ENCODE results near the gene AFTPH. TPM values are rescaled to one million over a fixed set of nuclear protein-coding genes. Genes with fewer than 3 reads are reported as not detected.

Gene AFTPH
- total RNA-seq, 1 donor from 2014 or later: 13.1 TPM

DNA sequence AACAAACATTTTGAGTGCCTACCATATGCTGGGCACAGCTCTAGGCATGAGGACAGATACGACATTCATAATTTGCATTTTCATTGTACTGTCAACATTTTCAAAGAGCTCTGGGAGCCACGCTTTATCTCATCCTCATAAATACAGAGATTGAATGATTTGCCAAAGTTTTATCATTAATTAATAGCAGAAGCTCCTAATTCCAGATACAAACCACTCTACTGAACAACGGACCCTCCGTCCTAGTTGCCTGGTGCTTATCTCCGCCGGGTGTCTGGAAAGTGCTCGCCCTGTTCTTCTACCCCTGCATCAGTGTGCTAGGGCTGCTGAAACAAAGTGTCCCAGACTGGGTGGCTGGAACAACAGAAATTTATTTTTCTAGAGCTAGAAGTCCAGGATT, 105.7 kb downstream of the AFTPH start:
- Mint-ChIP-seq H3K27ac (ENCODE audit: unreplicated experiment) (no peak overlapping the region), H3K4me1 (ENCODE audit: unreplicated experiment) (peaks cover 8% of the 10 kb centered on the region), H3K27me3 (ENCODE audit: unreplicated experiment) (peaks cover 7% of the 10 kb centered on the region), H3K9me3 (ENCODE audit: unreplicated experiment) (no peaks in the 10 kb centered on the region), H3K36me3 (ENCODE audit: low read depth, unreplicated experiment) (peaks cover 4% of the 10 kb centered on the region), H3K4me3 (ENCODE audit: unreplicated experiment) (no peak overlapping the region)
- TF ChIP-seq, protein P1, sequence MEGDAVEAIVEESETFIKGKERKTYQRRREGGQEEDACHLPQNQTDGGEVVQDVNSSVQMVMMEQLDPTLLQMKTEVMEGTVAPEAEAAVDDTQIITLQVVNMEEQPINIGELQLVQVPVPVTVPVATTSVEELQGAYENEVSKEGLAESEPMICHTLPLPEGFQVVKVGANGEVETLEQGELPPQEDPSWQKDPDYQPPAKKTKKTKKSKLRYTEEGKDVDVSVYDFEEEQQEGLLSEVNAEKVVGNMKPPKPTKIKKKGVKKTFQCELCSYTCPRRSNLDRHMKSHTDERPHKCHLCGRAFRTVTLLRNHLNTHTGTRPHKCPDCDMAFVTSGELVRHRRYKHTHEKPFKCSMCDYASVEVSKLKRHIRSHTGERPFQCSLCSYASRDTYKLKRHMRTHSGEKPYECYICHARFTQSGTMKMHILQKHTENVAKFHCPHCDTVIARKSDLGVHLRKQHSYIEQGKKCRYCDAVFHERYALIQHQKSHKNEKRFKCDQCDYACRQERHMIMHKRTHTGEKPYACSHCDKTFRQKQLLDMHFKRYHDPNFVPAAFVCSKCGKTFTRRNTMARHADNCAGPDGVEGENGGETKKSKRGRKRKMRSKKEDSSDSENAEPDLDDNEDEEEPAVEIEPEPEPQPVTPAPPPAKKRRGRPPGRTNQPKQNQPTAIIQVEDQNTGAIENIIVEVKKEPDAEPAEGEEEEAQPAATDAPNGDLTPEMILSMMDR (IDR thresholded peaks at IDR 0.05; ENCODE audit: unreplicated experiment): no peak
- no peak for DNase-seq (ENCODE audit: low spot score)

DNA sequence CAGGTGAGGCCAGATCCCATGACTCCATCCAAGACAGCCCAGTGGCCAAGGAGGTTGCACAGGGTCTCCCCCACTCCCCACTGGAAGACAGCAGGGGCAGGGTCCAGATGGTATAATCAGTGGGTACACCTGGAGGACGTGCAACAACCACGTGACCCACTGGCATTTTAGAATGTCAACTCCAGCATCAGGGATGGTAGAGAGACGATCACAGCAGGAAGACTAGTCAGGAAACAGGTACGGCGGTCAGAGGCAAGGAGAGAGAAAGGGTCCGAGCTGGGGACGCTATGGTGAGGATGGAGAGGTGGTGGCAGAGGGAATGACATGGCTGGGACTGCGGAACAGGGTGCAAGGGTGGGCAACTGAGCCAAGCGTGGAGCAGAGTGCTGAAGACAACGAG, 106.6 kb downstream of the AFTPH start:
- H3K27ac Mint-ChIP-seq (ENCODE audit: unreplicated experiment): peak overlapping the region; percentile 27
- no peak overlapping the region for H3K4me3 Mint-ChIP-seq (ENCODE audit: unreplicated experiment)
- peaks cover 7% of the 10 kb centered on the region for H3K36me3 Mint-ChIP-seq (ENCODE audit: low read depth, unreplicated experiment)
- no peaks in the 10 kb centered on the region for H3K9me3 Mint-ChIP-seq (ENCODE audit: unreplicated experiment)
- peaks cover 11% of the 10 kb centered on the region for H3K4me1 Mint-ChIP-seq (ENCODE audit: unreplicated experiment)
- peaks cover 7% of the 10 kb centered on the region for H3K27me3 Mint-ChIP-seq (ENCODE audit: unreplicated experiment)
- TF ChIP-seq, protein P1 (IDR thresholded peaks at IDR 0.05; ENCODE audit: unreplicated experiment): no peak
- no peak for DNase-seq (ENCODE audit: low spot score)

DNA sequence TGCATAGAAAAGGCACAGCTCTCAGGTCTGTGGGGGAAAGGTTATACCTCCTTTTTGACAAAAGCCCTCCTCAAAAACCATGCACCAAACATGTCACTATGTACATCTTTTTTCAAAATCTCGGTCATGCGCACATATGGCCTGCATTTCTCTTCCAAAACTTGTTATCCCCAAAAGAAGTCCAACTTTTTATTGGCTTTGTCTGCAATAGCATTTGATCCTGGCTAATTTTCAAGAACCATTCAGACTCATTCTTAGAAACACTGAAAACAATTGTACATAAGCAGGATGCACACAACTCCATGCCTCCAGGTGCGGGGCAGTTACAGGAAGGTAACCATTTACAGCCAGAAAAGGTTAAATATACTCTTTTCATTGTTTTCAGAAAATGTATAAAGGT, 107.6 kb downstream of the AFTPH start:
- Mint-ChIP-seq H3K27me3 (ENCODE audit: unreplicated experiment) (peaks cover 7% of the 10 kb centered on the region), H3K36me3 (ENCODE audit: low read depth, unreplicated experiment) (peaks cover 13% of the 10 kb centered on the region), H3K4me1 (ENCODE audit: unreplicated experiment) (peaks cover 14% of the 10 kb centered on the region), H3K27ac (ENCODE audit: unreplicated experiment) (no peak overlapping the region), H3K9me3 (ENCODE audit: unreplicated experiment) (no peaks in the 10 kb centered on the region), H3K4me3 (ENCODE audit: unreplicated experiment) (no peak overlapping the region)
- DNase-seq (ENCODE audit: low spot score): no peak
- TF ChIP-seq, protein P1 (IDR thresholded peaks at IDR 0.05; ENCODE audit: unreplicated experiment): no peak

DNA sequence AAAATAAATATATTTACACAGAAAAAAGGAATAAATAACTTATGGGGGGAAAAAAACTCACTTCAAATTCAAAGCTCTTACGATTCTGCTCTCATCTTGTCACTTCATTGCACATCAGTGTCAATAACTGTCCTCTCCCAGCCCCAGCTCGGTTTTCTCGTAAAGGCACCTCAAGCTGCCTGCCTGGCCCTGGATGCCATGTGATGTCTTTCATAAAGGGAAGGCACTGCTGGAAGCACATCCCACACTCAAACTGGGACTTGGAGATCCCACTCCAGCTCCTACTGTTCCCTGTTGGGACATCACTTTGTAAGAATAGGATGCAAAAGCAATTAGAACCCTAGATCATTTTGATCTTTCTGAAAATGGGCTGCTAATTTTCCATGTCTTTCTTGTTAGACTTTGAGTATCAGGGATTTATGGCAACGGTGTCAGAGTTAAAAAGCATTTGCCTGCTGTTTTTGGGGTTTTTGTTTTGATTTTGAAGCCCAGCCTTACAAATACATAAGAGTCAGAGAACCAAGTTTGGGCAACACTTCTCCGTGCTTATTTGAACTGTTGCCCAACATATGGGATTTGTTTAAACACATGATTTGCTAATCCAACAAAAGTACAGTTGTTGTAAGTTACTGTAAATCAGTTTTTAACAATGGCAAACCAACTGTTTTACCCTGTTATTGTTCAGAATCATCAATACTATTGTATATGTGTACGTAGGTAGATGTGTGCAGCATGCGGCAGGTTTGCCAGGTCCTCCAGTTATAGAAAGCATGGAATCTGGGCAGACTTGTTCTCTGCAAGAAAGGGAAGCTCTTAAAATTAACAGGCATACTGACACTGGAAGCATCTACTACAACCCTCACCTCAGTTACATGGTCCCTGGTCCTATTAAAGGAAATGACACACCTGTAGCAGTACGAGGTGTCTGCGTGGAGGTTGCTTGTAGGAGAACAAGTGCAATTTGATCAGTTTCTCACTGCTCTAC, 109.0 kb downstream of the AFTPH start:
- DNase-seq (ENCODE audit: low spot score): no peak
- Mint-ChIP-seq H3K36me3 (ENCODE audit: low read depth, unreplicated experiment) (peaks cover 13% of the 10 kb centered on the region), H3K4me1 (ENCODE audit: unreplicated experiment) (peaks cover 25% of the 10 kb centered on the region), H3K27ac (ENCODE audit: unreplicated experiment) (no peak overlapping the region), H3K27me3 (ENCODE audit: unreplicated experiment) (peaks cover 7% of the 10 kb centered on the region), H3K4me3 (ENCODE audit: unreplicated experiment) (no peak overlapping the region), H3K9me3 (ENCODE audit: unreplicated experiment) (no peaks in the 10 kb centered on the region)
- TF ChIP-seq, protein P1 (IDR thresholded peaks at IDR 0.05; ENCODE audit: unreplicated experiment): no peak
